GM12872 (cell line): ENCODE measurements around the gene TENM3.

Experiments
- CTCF ChIP-seq: IDR thresholded peaks from 3 replicates; pipeline ENCODE4 v1.5.1; 2011; ENCODE audit warnings: low read depth, mild to moderate bottlenecking, low read length, moderate library complexity; ENCODE audit not compliant: insufficient read depth

TENM3 gene

GRCh38 chr4:182582245-182582644 is 339.0 kb downstream of the TENM3 start:
- TF ChIP-seq CTCF = no peak

- TF ChIP-seq CTCF = no peak
These were observed 340.7 kb downstream of the TENM3 start for GRCh38 chr4:182583703-182584415.

- TF ChIP-seq CTCF = no peak
These were observed 342.1 kb downstream of the TENM3 start for GRCh38 chr4:182585321-182585720.

- no peak for TF ChIP-seq CTCF
These were observed 345.9 kb downstream of the TENM3 start for GRCh38 chr4:182589100-182589499.

- no peak for TF ChIP-seq CTCF
These were observed 350.2 kb downstream of the TENM3 start for GRCh38 chr4:182593402-182593801.

GRCh38 chr4:182593864-182594263 is 350.7 kb downstream of the TENM3 start:
- no peak for TF ChIP-seq CTCF

- TF ChIP-seq CTCF = no peak
These were observed 356.9 kb downstream of the TENM3 start for GRCh38 chr4:182600093-182600492.
